22Rv1 (cell line): ENCODE results near the gene DIP2C.

ENCODE experiments used
- H3K27ac ChIP-seq: fragments of 450-650 bp; 2 replicates; pipeline ENCODE4 v1.5.1; 2017
- CTCF ChIP-seq: fragments of 450-650 bp; IDR thresholded peaks from 2 replicates; pipeline ENCODE4 v1.5.1; 2017; ENCODE audit warnings: mild to moderate bottlenecking
- ZFX ChIP-seq: fragments of 450-650 bp; IDR thresholded peaks from 2 replicates; pipeline ENCODE4 v1.6.1; 2017; ENCODE audit warnings: antibody characterized with exemption, borderline replicate concordance

The DIP2C gene

GRCh38 chr10:528173-529165, 161.0 kb downstream of the DIP2C start:
- no peak overlapping the region for H3K27ac ChIP-seq
- TF ChIP-seq ZFX (no peak), CTCF (no peak)

GRCh38 chr10:527416-527815, 162.1 kb downstream of the DIP2C start:
- H3K27ac ChIP-seq, result no peak overlapping the region
- no peak for TF ChIP-seq ZFX
- no peak for TF ChIP-seq CTCF

GRCh38 chr10:526651-527312, 162.7 kb downstream of the DIP2C start:
- TF ChIP-seq ZFX (no peak), CTCF (no peak)
- no peak overlapping the region for H3K27ac ChIP-seq

- TF ChIP-seq ZFX (no peak), CTCF (no peak)
- no peak overlapping the region for H3K27ac ChIP-seq
These were observed 163.7 kb downstream of the DIP2C start for GRCh38 chr10:525565-526315.

GRCh38 chr10:523925-524324, 165.5 kb downstream of the DIP2C start:
- TF ChIP-seq ZFX (no peak), CTCF (no peak)
- H3K27ac ChIP-seq, result no peak overlapping the region

GRCh38 chr10:522350-522749, 167.1 kb downstream of the DIP2C start:
- TF ChIP-seq CTCF, result no peak
- no peak for TF ChIP-seq ZFX
- H3K27ac ChIP-seq, result no peak overlapping the region
